LNCAP (cell line): Measurements from ENCODE around the gene TMEM11.

Source experiments
- CTCF ChIP-seq: fragments of 450-650 bp; IDR thresholded peaks from 2 replicates; pipeline ENCODE4 v1.5.1; 2017; ENCODE audit warnings: mild to moderate bottlenecking

The TMEM11 gene

GRCh38 chr17:21212826-21213637 is 929 bp downstream of the TMEM11 start:
- TF ChIP-seq CTCF: no peak

GRCh38 chr17:21211825-21212479 is 2.0 kb downstream of the TMEM11 start:
- TF ChIP-seq CTCF: no peak

- TF ChIP-seq CTCF: no peak
Observed at GRCh38 chr17:21210411-21211076, 3.4 kb downstream of the TMEM11 start.

GRCh38 chr17:21209511-21210175 is 4.3 kb downstream of the TMEM11 start:
- no peak for TF ChIP-seq CTCF

GRCh38 chr17:21208352-21208751 is 5.6 kb downstream of the TMEM11 start:
- TF ChIP-seq CTCF: no peak

GRCh38 chr17:21204935-21205334 is 9.0 kb downstream of the TMEM11 start:
- TF ChIP-seq CTCF: no peak

- no peak for TF ChIP-seq CTCF
Observed at GRCh38 chr17:21202512-21202911, 11.4 kb downstream of the TMEM11 start.
